Adrenal gland (tissue), 5 donors: ENCODE data around the gene SORCS3.

ENCODE experiments used
- CTCF ChIP-seq, 6 experiments: fragments of 450-650 bp in 4 of 6; fragments of 200-600 bp in 2 of 6; sonication (generic) in 1 of 6; IDR thresholded peaks; 1 replicate in 5 of 6; 2 replicates in 1 of 6; pipeline versions ENCODE4 v1.5.1 to v1.8.0; 2016 to 2021; ENCODE audit warnings: antibody characterized with exemption in 6 of 6, mild to moderate bottlenecking in 2 of 6, moderate library complexity in 1 of 6
- POLR2A ChIP-seq, 2 donors: fragments of 450-650 bp; IDR thresholded peaks; one replicate each; pipeline ENCODE4 v1.6.1; 2017; ENCODE audit warnings: antibody characterized with exemption in 2 of 2, mild to moderate bottlenecking in 2 of 2, moderate library complexity in 1 of 2
- donor health status: DM: no; HTN: no; CAD: no.

DNA sequence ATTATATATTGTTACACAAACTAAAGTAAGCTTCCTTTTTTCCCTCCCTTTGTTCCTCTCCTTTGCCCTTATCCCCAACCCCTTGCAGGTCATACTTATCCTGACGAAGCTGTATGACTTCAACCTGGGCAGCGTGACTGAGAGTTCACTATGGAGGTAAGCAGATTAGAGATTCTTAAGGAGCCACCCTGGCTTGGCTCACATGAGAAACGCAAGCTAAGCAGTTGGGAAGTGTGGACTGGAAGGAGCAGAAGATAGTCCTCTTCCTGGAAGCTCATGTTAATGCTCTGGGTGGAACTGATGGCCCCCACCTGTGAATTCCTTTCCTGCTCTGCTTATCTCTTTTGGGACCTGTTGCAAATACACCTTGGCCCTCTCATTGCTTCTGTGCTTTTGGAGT lies 201.6 kb downstream of the SORCS3 start:
- no peak for TF ChIP-seq CTCF (IDR thresholded peaks at IDR 0.05)
- no peak for TF ChIP-seq POLR2A (IDR thresholded peaks at IDR 0.05)
